MM.1S (cell line): ENCODE measurements around the gene BAG1.

Experiments used
- DNase-seq: peaks from one replicate; pipeline ENCODE4 v3.0.0-alpha.2; 2015
- H2AFZ ChIP-seq: fragments of 300-600 bp; sonication (generic); 2 replicates; pipeline ENCODE4 v1.6.0; 2016; ENCODE audit warnings: antibody characterized with exemption, low read length
- H3F3A ChIP-seq: fragments of 300-600 bp; sonication (generic); 2 replicates; pipeline ENCODE4 v1.6.1; 2016; ENCODE audit warnings: mild to moderate bottlenecking, antibody characterized with exemption, low read length, moderate library complexity, mixed read lengths; ENCODE audit not compliant: insufficient read depth
- H3K27ac ChIP-seq: fragments of 300-600 bp; sonication (generic); 2 replicates; pipeline ENCODE4 v1.5.1; 2016; ENCODE audit warnings: mild to moderate bottlenecking, low read length
- H3K27me3 ChIP-seq: fragments of 300-600 bp; sonication (generic); replicated peaks from 2 replicates; pipeline ENCODE4 v1.6.0; 2016; ENCODE audit warnings: low read length; ENCODE audit not compliant: insufficient read depth
- H3K36me3 ChIP-seq: fragments of 300-600 bp; sonication (generic); replicated peaks from 2 replicates; pipeline ENCODE4 v1.6.1; 2016; ENCODE audit warnings: mild to moderate bottlenecking, low read length, mixed read lengths; ENCODE audit not compliant: insufficient read depth
- H3K4me1 ChIP-seq: fragments of 300-600 bp; sonication (generic); 2 replicates; pipeline ENCODE4 v1.6.1; 2016; ENCODE audit warnings: low read length, mixed read lengths
- H3K4me2 ChIP-seq: fragments of 300-600 bp; sonication (generic); 2 replicates; pipeline ENCODE4 v1.6.0; 2016; ENCODE audit warnings: low read depth, low read length
- H3K4me3 ChIP-seq: fragments of 300-600 bp; sonication (generic); 2 replicates; pipeline ENCODE4 v1.5.1; 2016; ENCODE audit warnings: low read length, mixed read lengths
- H3K79me2 ChIP-seq: fragments of 300-600 bp; sonication (generic); 2 replicates; pipeline ENCODE4 v1.6.1; 2016; ENCODE audit warnings: mixed run types, low read length, mixed read lengths
- H3K9ac ChIP-seq: fragments of 300-600 bp; sonication (generic); 2 replicates; pipeline ENCODE4 v1.6.1; 2016; ENCODE audit warnings: low read length, mixed read lengths
- H3K9me2 ChIP-seq: fragments of 300-600 bp; sonication (generic); replicated peaks from 2 replicates; pipeline ENCODE4 v1.6.1; 2016; ENCODE audit warnings: mild to moderate bottlenecking, low read length, mixed read lengths; ENCODE audit not compliant: insufficient read depth
- H3K9me3 ChIP-seq: fragments of 300-600 bp; sonication (generic); replicated peaks from 2 replicates; pipeline ENCODE4 v1.6.1; 2016; ENCODE audit warnings: mild to moderate bottlenecking, low read length, mixed read lengths; ENCODE audit not compliant: insufficient read depth
- H4K20me1 ChIP-seq: fragments of 300-600 bp; sonication (generic); 2 replicates; pipeline ENCODE4 v1.6.1; 2016; ENCODE audit warnings: mild to moderate bottlenecking, low read length, moderate library complexity, mixed read lengths; ENCODE audit not compliant: insufficient read depth
- EZH2 ChIP-seq: fragments of 300-600 bp; sonication (generic); optimal IDR thresholded peaks from 2 replicates; pipeline ENCODE3; 2017; ENCODE audit warnings: low read depth, mild to moderate bottlenecking, antibody characterized with exemption, low read length, mixed read lengths
- EZH2phosphoT487 ChIP-seq: fragments of 300-600 bp; sonication (generic); IDR thresholded peaks from 2 replicates; pipeline ENCODE4 v1.6.1; 2018; ENCODE audit warnings: antibody characterized with exemption, low read length
- TF ChIP-seq, protein P1 (sequence below): fragments of 300-600 bp; sonication (generic); IDR thresholded peaks from 2 replicates; pipeline ENCODE4 v1.5.1; 2016; ENCODE audit warnings: antibody characterized with exemption, low read length, mixed read lengths

The BAG1 gene

DNA sequence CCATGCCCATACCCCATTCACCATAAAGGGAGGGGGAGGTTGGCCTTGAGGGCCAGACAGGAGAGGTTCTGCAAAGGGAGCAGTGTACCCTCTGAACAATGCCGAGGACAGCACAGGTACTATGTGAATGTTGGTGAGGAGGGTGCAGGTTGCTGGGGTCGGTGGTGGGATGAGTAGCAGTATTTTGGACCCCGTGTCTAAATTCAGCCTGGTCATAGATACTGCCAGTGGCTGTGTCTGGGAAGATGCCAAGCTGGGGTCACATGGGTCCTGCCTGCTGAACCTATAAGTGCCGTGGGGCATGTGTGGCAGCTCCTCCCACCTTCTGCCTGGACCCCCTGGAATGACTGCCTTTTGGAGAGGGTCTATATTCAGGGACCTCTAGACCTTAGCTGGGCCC lies 35.9 kb downstream of the BAG1 start:
- Histone ChIP-seq H3K4me1 (peaks cover 4% of the 10 kb centered on the region; the same call in 1 of the 2 replicates), H2AFZ (no peak overlapping the region), H3K9ac (no peak overlapping the region), H4K20me1 (no peaks in the 10 kb centered on the region), H3K4me2 (no peak overlapping the region), H3K9me3 (no peaks in the 10 kb centered on the region), H3K36me3 (no peaks in the 10 kb centered on the region), H3F3A (no peaks in the 10 kb centered on the region), H3K79me2 (no peaks in the 10 kb centered on the region), H3K9me2 (no peaks in the 10 kb centered on the region), H3K27ac (no peak overlapping the region), H3K27me3 (no peaks in the 10 kb centered on the region), H3K4me3 (no peak overlapping the region)
- DNase-seq = no peak
- TF ChIP-seq EZH2phosphoT487 = no peak
- no peak for TF ChIP-seq EZH2
- TF ChIP-seq, protein P1, sequence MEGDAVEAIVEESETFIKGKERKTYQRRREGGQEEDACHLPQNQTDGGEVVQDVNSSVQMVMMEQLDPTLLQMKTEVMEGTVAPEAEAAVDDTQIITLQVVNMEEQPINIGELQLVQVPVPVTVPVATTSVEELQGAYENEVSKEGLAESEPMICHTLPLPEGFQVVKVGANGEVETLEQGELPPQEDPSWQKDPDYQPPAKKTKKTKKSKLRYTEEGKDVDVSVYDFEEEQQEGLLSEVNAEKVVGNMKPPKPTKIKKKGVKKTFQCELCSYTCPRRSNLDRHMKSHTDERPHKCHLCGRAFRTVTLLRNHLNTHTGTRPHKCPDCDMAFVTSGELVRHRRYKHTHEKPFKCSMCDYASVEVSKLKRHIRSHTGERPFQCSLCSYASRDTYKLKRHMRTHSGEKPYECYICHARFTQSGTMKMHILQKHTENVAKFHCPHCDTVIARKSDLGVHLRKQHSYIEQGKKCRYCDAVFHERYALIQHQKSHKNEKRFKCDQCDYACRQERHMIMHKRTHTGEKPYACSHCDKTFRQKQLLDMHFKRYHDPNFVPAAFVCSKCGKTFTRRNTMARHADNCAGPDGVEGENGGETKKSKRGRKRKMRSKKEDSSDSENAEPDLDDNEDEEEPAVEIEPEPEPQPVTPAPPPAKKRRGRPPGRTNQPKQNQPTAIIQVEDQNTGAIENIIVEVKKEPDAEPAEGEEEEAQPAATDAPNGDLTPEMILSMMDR = no peak

- no peaks in the 10 kb centered on the region for H4K20me1 ChIP-seq
- no peak overlapping the region for H3K4me3 ChIP-seq
- H3K9me3 ChIP-seq = no peaks in the 10 kb centered on the region
- H3F3A ChIP-seq = no peaks in the 10 kb centered on the region
- no peak overlapping the region for H2AFZ ChIP-seq
- no peaks in the 10 kb centered on the region for H3K9me2 ChIP-seq
- H3K9ac ChIP-seq = no peak overlapping the region
- DNase-seq = no peak
- H3K27ac ChIP-seq = no peak overlapping the region
- no peaks in the 10 kb centered on the region for H3K36me3 ChIP-seq
- H3K79me2 ChIP-seq = no peaks in the 10 kb centered on the region
- H3K4me1 ChIP-seq = peaks cover 5% of the 10 kb centered on the region
- H3K4me2 ChIP-seq = no peak overlapping the region
- H3K27me3 ChIP-seq = no peaks in the 10 kb centered on the region
- TF ChIP-seq, protein P1 = no peak
- no peak for TF ChIP-seq EZH2
- TF ChIP-seq EZH2phosphoT487 = no peak
Measured at GRCh38 chr9:33227741-33228140, 36.8 kb downstream of the BAG1 start.

GRCh38 chr9:33227008-33227398 lies 37.5 kb downstream of the BAG1 start:
- DNase-seq = no peak
- no peaks in the 10 kb centered on the region for H3K27me3 ChIP-seq
- no peaks in the 10 kb centered on the region for H4K20me1 ChIP-seq
- TF ChIP-seq EZH2phosphoT487 (no peak), EZH2 (no peak)
- TF ChIP-seq, protein P1 = no peak
- no peaks in the 10 kb centered on the region for H3K9me3 ChIP-seq
- H3K27ac ChIP-seq = no peak overlapping the region
- no peak overlapping the region for H3K4me3 ChIP-seq
- peaks cover 12% of the 10 kb centered on the region for H3K4me1 ChIP-seq
- H3K9me2 ChIP-seq = no peaks in the 10 kb centered on the region
- no peak overlapping the region for H2AFZ ChIP-seq
- H3F3A ChIP-seq = no peaks in the 10 kb centered on the region
- H3K79me2 ChIP-seq = no peaks in the 10 kb centered on the region
- H3K36me3 ChIP-seq = no peaks in the 10 kb centered on the region
- H3K4me2 ChIP-seq = no peak overlapping the region
- H3K9ac ChIP-seq = no peak overlapping the region
